Testis (tissue), 3 donors: ENCODE results near the gene CABP4. TPM values are rescaled to one million over a fixed set of nuclear protein-coding genes. Genes with fewer than 3 reads are reported as not detected.

ENCODE experiments used
- DNase-seq: peaks from one replicate; pipeline ENCODE4 v3.0.0-alpha.2; 2019
- H3K27ac ChIP-seq, 2 donors: fragments of 200-600 bp; sonication (generic); one replicate each; pipeline ENCODE4 v1.5.1; 2019
- H3K27me3 ChIP-seq: fragments of 200-600 bp; sonication (generic); one replicate; pipeline ENCODE4 v1.5.1; 2019
- H3K36me3 ChIP-seq: fragments of 200-600 bp; sonication (generic); one replicate; pipeline ENCODE4 v1.5.1; 2017; ENCODE audit warnings: low read depth; ENCODE audit errors: missing control alignments
- H3K4me1 ChIP-seq: fragments of 200-600 bp; sonication (generic); one replicate; pipeline ENCODE4 v1.5.1; 2019
- H3K4me3 ChIP-seq, 2 donors: fragments of 200-600 bp; sonication (generic); one replicate each; pipeline ENCODE4 v1.5.1; 2017 to 2019
- H3K9me3 ChIP-seq: fragments of 200-600 bp; sonication (generic); one replicate; pipeline ENCODE4 v1.5.1; 2017
- POLR2A ChIP-seq: fragments of 450-650 bp; IDR thresholded peaks from one replicate; pipeline ENCODE4 v1.6.1; 2017; ENCODE audit warnings: antibody characterized with exemption, mild to moderate bottlenecking, moderate library complexity
- WGBS, 2 donors: methylation state at CpG; one replicate each; pipeline ENCODE4 v1.1.5; 2018; 5-methylcytosine and 5-hydroxymethylcytosine counted together
- intact Hi-C: fragments of 100-400 bp; cut with DNase I; formaldehyde crosslinking; loops from one replicate; pipeline ENCODE4 v1.15.1; 2023; ENCODE audit warnings: low total_unique reads
- polyA plus RNA-seq: library from polyadenylated mRNA; stranded (reverse); fragments of 350-450 nt; fragmentation: Illumina TruSeq; extraction: RNeasy Lipid Tissue Mini Kit (QIAGEN cat#74804); gene quantifications from one replicate; pipeline ENCODE4 v1.2.3, GENCODE V29; 2014; ENCODE audit warnings: low read depth, low replicate concordance; ENCODE audit not compliant: insufficient read depth
- total RNA-seq, 2 donors: library from RNA; depleted of rRNA; stranded (reverse); fragments of >200 nt; gene quantifications; one replicate each; pipeline ENCODE4 v1.2.3, GENCODE V29; 2016
- TF ChIP-seq, protein P1 (sequence below), 3 experiments: fragments of 450-650 bp in 2 of 3; fragments of 200-600 bp in 1 of 3; sonication (generic) in 1 of 3; IDR thresholded peaks; one replicate each; pipeline ENCODE4 v1.5.1; 2016 to 2019; ENCODE audit warnings: antibody characterized with exemption in 3 of 3, mild to moderate bottlenecking in 2 of 3, moderate library complexity in 1 of 3

CABP4 gene
- total and polyA plus RNA-seq, 3 donors from 2014 or later = 0.87 to 1.2 (median 0.98) TPM

DNA sequence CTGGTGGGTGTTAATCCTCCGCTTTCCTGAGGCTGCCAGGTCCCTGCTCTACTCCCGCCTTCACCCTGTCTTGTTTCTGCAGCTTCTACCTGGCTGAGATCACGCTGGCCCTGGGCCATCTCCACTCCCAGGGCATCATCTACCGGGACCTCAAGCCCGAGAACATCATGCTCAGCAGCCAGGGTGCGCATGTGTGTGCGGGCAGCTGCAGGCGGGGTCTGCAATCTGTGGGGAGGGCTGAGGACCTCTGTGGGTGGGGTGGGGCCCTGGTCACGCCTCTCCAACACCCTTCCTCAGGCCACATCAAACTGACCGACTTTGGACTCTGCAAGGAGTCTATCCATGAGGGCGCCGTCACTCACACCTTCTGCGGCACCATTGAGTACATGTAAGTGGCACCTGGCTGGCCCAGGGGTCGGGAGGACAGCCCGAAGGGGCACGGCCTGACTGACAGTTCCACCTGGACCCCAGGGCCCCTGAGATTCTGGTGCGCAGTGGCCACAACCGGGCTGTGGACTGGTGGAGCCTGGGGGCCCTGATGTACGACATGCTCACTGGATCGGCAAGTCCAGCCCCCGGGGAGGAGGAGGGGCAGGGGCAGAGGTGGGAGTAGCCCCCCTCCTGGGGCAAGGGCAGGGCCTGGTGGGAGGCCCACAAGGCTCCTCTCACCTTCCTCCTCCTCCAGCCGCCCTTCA, 22.4 kb upstream of the CABP4 start:
- intact Hi-C loops = no loop called here
- Histone ChIP-seq H3K4me1 (peaks cover 8% of the 10 kb centered on the region), H3K36me3 (no peaks in the 10 kb centered on the region), H3K27me3 (no peaks in the 10 kb centered on the region), H3K9me3 (no peaks in the 10 kb centered on the region), H3K27ac (no peak overlapping the region), H3K4me3 (no peak overlapping the region)
- WGBS, 2 donors = 88 to 92% methylated on average over 7 to 22 of the region's 22 CpGs
- DNase-seq = no peak
- TF ChIP-seq, protein P1, sequence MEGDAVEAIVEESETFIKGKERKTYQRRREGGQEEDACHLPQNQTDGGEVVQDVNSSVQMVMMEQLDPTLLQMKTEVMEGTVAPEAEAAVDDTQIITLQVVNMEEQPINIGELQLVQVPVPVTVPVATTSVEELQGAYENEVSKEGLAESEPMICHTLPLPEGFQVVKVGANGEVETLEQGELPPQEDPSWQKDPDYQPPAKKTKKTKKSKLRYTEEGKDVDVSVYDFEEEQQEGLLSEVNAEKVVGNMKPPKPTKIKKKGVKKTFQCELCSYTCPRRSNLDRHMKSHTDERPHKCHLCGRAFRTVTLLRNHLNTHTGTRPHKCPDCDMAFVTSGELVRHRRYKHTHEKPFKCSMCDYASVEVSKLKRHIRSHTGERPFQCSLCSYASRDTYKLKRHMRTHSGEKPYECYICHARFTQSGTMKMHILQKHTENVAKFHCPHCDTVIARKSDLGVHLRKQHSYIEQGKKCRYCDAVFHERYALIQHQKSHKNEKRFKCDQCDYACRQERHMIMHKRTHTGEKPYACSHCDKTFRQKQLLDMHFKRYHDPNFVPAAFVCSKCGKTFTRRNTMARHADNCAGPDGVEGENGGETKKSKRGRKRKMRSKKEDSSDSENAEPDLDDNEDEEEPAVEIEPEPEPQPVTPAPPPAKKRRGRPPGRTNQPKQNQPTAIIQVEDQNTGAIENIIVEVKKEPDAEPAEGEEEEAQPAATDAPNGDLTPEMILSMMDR (IDR thresholded peaks at IDR 0.05) = no peak
- no peak for TF ChIP-seq POLR2A

DNA sequence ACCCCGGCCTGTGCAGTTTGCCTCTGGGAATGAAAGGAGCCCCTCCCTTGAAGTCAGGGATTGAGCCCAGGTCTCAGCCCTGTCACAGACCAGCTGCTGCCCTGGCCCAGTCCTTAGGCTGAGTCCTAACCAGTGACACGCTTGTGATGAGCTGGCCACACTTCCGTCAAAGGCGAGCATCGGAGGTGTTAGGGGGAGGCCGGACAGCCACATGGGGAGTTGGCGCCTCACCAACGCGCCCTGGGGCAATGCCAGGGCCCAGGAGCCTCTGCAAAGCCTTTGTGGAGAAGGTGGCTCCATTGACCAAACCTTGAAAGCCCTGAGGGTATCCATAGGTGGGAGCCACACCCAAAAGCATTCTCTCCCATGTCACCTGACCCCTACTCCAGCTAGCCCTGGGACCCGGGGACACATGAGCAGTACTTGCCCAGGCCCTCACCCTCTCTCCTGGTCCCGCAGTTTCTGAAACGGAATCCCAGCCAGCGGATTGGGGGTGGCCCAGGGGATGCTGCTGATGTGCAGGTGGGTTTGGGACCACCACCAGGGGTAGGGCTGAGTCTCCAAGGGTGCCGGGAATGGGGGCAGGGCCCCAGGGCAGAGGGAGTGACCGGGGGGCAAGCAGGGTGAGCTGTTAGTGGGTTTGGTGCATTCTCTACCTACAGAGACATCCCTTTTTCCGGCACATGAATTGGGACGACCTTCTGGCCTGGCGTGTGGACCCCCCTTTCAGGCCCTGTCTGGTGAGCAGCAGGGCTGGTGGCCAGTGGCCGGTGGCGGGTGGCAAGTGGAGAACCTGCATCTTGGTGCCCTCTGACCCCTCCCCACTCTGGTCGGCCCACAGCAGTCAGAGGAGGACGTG, 21.4 kb upstream of the CABP4 start:
- H3K9me3 ChIP-seq = no peaks in the 10 kb centered on the region
- no peaks in the 10 kb centered on the region for H3K36me3 ChIP-seq
- TF ChIP-seq, protein P1 (IDR thresholded peaks at IDR 0.05) = no peak
- no peak for TF ChIP-seq POLR2A
- peaks cover 7% of the 10 kb centered on the region for H3K4me1 ChIP-seq
- DNase-seq = no peak
- WGBS, 2 donors = 87 to 95% methylated on average over 7 to 20 of the region's 22 CpGs
- no peak overlapping the region for H3K27ac ChIP-seq
- no peaks in the 10 kb centered on the region for H3K27me3 ChIP-seq
- intact Hi-C loops = no loop called here
- no peak overlapping the region for H3K4me3 ChIP-seq

DNA sequence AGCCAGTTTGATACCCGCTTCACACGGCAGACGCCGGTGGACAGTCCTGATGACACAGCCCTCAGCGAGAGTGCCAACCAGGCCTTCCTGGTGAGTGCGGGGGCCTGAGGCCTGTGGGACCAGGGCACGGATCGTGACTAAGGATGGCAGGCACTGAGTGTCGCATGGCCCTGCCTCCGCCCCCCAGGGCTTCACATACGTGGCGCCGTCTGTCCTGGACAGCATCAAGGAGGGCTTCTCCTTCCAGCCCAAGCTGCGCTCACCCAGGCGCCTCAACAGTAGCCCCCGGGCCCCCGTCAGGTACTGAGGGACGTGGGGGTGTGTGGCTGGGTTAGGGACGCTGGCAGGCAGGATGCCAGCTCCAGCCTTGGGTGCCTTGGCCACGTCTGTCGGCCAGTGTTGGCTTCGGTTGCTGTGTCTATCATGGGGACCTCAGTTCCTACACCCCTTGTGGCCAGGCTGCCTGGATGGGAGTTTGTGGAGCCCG, 20.7 kb upstream of the CABP4 start:
- TF ChIP-seq, protein P1 (IDR thresholded peaks at IDR 0.05) = no peak
- TF ChIP-seq POLR2A = no peak
- Histone ChIP-seq H3K4me1 (peaks cover under 1% of the 10 kb centered on the region), H3K27me3 (no peaks in the 10 kb centered on the region), H3K36me3 (no peaks in the 10 kb centered on the region), H3K4me3 (no peak overlapping the region), H3K9me3 (no peaks in the 10 kb centered on the region), H3K27ac (no peak overlapping the region)
- no peak for DNase-seq
- WGBS, 2 donors = 84 to 100% methylated on average over 4 to 21 of the region's 23 CpGs
- intact Hi-C loops = no loop called here

DNA sequence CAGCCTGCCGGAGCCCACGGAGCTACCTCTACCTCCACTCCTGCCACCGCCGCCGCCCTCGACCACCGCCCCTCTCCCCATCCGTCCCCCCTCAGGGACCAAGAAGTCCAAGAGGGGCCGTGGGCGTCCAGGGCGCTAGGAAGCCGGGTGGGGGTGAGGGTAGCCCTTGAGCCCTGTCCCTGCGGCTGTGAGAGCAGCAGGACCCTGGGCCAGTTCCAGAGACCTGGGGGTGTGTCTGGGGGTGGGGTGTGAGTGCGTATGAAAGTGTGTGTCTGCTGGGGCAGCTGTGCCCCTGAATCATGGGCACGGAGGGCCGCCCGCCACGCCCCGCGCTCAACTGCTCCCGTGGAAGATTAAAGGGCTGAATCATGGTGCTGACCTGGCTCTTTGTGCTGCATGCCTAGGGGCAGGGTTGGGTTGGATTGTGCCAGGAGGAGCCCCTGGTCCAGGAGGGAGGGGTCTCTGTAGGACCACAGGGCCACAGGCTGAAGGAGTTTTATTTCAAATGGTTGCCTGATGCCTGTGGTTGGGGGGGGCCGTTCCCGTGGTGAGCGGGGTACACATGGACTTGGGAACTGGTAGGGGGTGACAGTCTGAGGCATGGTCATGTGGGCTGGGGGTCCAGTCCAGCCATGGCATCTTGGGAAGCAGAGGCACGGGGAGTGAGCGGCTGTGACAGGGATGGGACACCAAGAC, 20.0 kb upstream of the CABP4 start:
- Histone ChIP-seq H3K4me1 (no peaks in the 10 kb centered on the region), H3K36me3 (no peaks in the 10 kb centered on the region), H3K9me3 (no peaks in the 10 kb centered on the region), H3K27ac (no peak overlapping the region), H3K4me3 (no peak overlapping the region), H3K27me3 (no peaks in the 10 kb centered on the region)
- TF ChIP-seq, protein P1 (IDR thresholded peaks at IDR 0.05) = no peak
- no peak for TF ChIP-seq POLR2A
- WGBS, 2 donors = 77 to 82% methylated on average over 6 to 26 of the region's 26 CpGs
- no peak for DNase-seq
- intact Hi-C loops = no loop called here
